ENCODE measurements around the gene SP3. TPM values are rescaled to one million over a fixed set of nuclear protein-coding genes. Genes with fewer than 3 reads are reported as not detected.
A peak's percentile ranks its signal among the peaks of the same experiment; 100 is the strongest.

The SP3 gene
- total and polyA plus RNA-seq, 4 donors: 45.9 to 153 (median 94.6) TPM

GRCh38 chr2:173978447-173978846 is 13.3 kb upstream of the SP3 start:
- Histone ChIP-seq H3K4me3 (ENCODE audit: low read depth, low read length) (no peak overlapping the region), H3K9me3 (ENCODE audit: control insufficient read depth, insufficient read depth, low read length) (no peaks in the 10 kb centered on the region), H3K27me3 (ENCODE audit: control insufficient read depth, insufficient read depth, low read length) (no peaks in the 10 kb centered on the region), H3K4me1 (ENCODE audit: control insufficient read depth, insufficient read depth, low read length) (peaks cover 6% of the 10 kb centered on the region), H3K27ac (ENCODE audit: low read depth, low read length) (no peak overlapping the region), H3K36me3 (ENCODE audit: control insufficient read depth, insufficient read depth, low read length) (no peaks in the 10 kb centered on the region)
- WGBS (ENCODE audit: insufficient coverage): no CpG with 5 or more reads among the region's 1 CpG
- DNase-seq (ENCODE audit: low read depth in 4 of 6, low spot score in 6 of 6): no peak

GRCh38 chr2:173972636-173973035 is 7.5 kb upstream of the SP3 start:
- Histone ChIP-seq H3K27me3 (ENCODE audit: control insufficient read depth, insufficient read depth, low read length) (no peaks in the 10 kb centered on the region), H3K9me3 (ENCODE audit: control insufficient read depth, insufficient read depth, low read length) (no peaks in the 10 kb centered on the region), H3K4me1 (ENCODE audit: control insufficient read depth, insufficient read depth, low read length) (no peaks in the 10 kb centered on the region), H3K36me3 (ENCODE audit: control insufficient read depth, insufficient read depth, low read length) (no peaks in the 10 kb centered on the region), H3K4me3 (ENCODE audit: low read depth, low read length) (no peak overlapping the region), H3K27ac (ENCODE audit: low read depth, low read length) (no peak overlapping the region)
- no peak for DNase-seq (ENCODE audit: low read depth in 4 of 6, low spot score in 6 of 6)
- no CpG with 5 or more reads among the region's 3 CpGs for WGBS (ENCODE audit: insufficient coverage)

GRCh38 chr2:173972165-173972564 is 7.0 kb upstream of the SP3 start:
- no peak for DNase-seq (ENCODE audit: low read depth in 4 of 6, low spot score in 6 of 6)
- no peaks in the 10 kb centered on the region for H3K4me1 ChIP-seq (ENCODE audit: control insufficient read depth, insufficient read depth, low read length)
- no peak overlapping the region for H3K27ac ChIP-seq (ENCODE audit: low read depth, low read length)
- no peaks in the 10 kb centered on the region for H3K27me3 ChIP-seq (ENCODE audit: control insufficient read depth, insufficient read depth, low read length)
- no peak overlapping the region for H3K4me3 ChIP-seq (ENCODE audit: low read depth, low read length)
- H3K9me3 ChIP-seq (ENCODE audit: control insufficient read depth, insufficient read depth, low read length): no peaks in the 10 kb centered on the region
- H3K36me3 ChIP-seq (ENCODE audit: control insufficient read depth, insufficient read depth, low read length): no peaks in the 10 kb centered on the region
- 77% methylated on average over 1 of the region's 2 CpGs for WGBS (ENCODE audit: insufficient coverage)

GRCh38 chr2:173970516-173970924 is 5.3 kb upstream of the SP3 start:
- H3K4me3 ChIP-seq (ENCODE audit: low read depth, low read length): no peak overlapping the region
- H3K9me3 ChIP-seq (ENCODE audit: control insufficient read depth, insufficient read depth, low read length): no peaks in the 10 kb centered on the region
- no peaks in the 10 kb centered on the region for H3K4me1 ChIP-seq (ENCODE audit: control insufficient read depth, insufficient read depth, low read length)
- no peaks in the 10 kb centered on the region for H3K27me3 ChIP-seq (ENCODE audit: control insufficient read depth, insufficient read depth, low read length)
- no peak for DNase-seq (ENCODE audit: low read depth in 4 of 6, low spot score in 6 of 6)
- H3K36me3 ChIP-seq (ENCODE audit: control insufficient read depth, insufficient read depth, low read length): no peaks in the 10 kb centered on the region
- no peak overlapping the region for H3K27ac ChIP-seq (ENCODE audit: low read depth, low read length)

- Histone ChIP-seq H3K4me3 (ENCODE audit: low read depth, low read length) (no peak overlapping the region), H3K9me3 (ENCODE audit: control insufficient read depth, insufficient read depth, low read length) (no peaks in the 10 kb centered on the region), H3K36me3 (ENCODE audit: control insufficient read depth, insufficient read depth, low read length) (no peaks in the 10 kb centered on the region), H3K4me1 (ENCODE audit: control insufficient read depth, insufficient read depth, low read length) (no peaks in the 10 kb centered on the region), H3K27ac (ENCODE audit: low read depth, low read length) (no peak overlapping the region), H3K27me3 (ENCODE audit: control insufficient read depth, insufficient read depth, low read length) (no peaks in the 10 kb centered on the region)
- DNase-seq (ENCODE audit: low read depth in 4 of 6, low spot score in 6 of 6): no peak
- no CpG with 5 or more reads among the region's 1 CpG for WGBS (ENCODE audit: insufficient coverage)
Observed at GRCh38 chr2:173969886-173970285, 4.7 kb upstream of the SP3 start.

GRCh38 chr2:173968551-173968950 is 3.4 kb upstream of the SP3 start:
- no peaks in the 10 kb centered on the region for H3K36me3 ChIP-seq (ENCODE audit: control insufficient read depth, insufficient read depth, low read length)
- 71% methylated on average over 1 of the region's 6 CpGs for WGBS (ENCODE audit: insufficient coverage)
- H3K27ac ChIP-seq (ENCODE audit: low read depth, low read length): no peak overlapping the region
- H3K4me1 ChIP-seq (ENCODE audit: control insufficient read depth, insufficient read depth, low read length): no peaks in the 10 kb centered on the region
- H3K4me3 ChIP-seq (ENCODE audit: low read depth, low read length): no peak overlapping the region
- H3K9me3 ChIP-seq (ENCODE audit: control insufficient read depth, insufficient read depth, low read length): no peaks in the 10 kb centered on the region
- H3K27me3 ChIP-seq (ENCODE audit: control insufficient read depth, insufficient read depth, low read length): no peaks in the 10 kb centered on the region
- no peak for DNase-seq (ENCODE audit: low read depth in 4 of 6, low spot score in 6 of 6)

- Histone ChIP-seq H3K4me1 (ENCODE audit: control insufficient read depth, insufficient read depth, low read length) (no peaks in the 10 kb centered on the region), H3K4me3 (ENCODE audit: low read depth, low read length) (peak overlapping the region; percentile 84), H3K36me3 (ENCODE audit: control insufficient read depth, insufficient read depth, low read length) (no peaks in the 10 kb centered on the region), H3K9me3 (ENCODE audit: control insufficient read depth, insufficient read depth, low read length) (no peaks in the 10 kb centered on the region), H3K27me3 (ENCODE audit: control insufficient read depth, insufficient read depth, low read length) (no peaks in the 10 kb centered on the region), H3K27ac (ENCODE audit: low read depth, low read length) (peak overlapping the region; percentile 99)
- WGBS (ENCODE audit: insufficient coverage): 83% methylated on average over 1 of the region's 8 CpGs
- DNase-seq (ENCODE audit: low read depth in 4 of 6, low spot score in 6 of 6): no peak
Observed at GRCh38 chr2:173966274-173967098, 1.3 kb upstream of the SP3 start.

GRCh38 chr2:173964565-173965371 is 405 bp downstream of the SP3 start:
- no peaks in the 10 kb centered on the region for H3K27me3 ChIP-seq (ENCODE audit: control insufficient read depth, insufficient read depth, low read length)
- under 1% methylated on average over 50 of the region's 84 CpGs for WGBS (ENCODE audit: insufficient coverage)

GRCh38 chr2:173963817-173964564 is 1.2 kb downstream of the SP3 start:
- Histone ChIP-seq H3K4me1 (ENCODE audit: control insufficient read depth, insufficient read depth, low read length) (peaks cover 3% of the 10 kb centered on the region), H3K4me3 (ENCODE audit: low read depth, low read length) (peak overlapping the region; percentile 84), H3K36me3 (ENCODE audit: control insufficient read depth, insufficient read depth, low read length) (no peaks in the 10 kb centered on the region), H3K27me3 (ENCODE audit: control insufficient read depth, insufficient read depth, low read length) (no peaks in the 10 kb centered on the region), H3K27ac (ENCODE audit: low read depth, low read length) (peak overlapping the region; percentile 99), H3K9me3 (ENCODE audit: control insufficient read depth, insufficient read depth, low read length) (no peaks in the 10 kb centered on the region)
- 0% methylated on average over 67 of the region's 87 CpGs for WGBS (ENCODE audit: insufficient coverage)
- DNase-seq (ENCODE audit: low read depth in 4 of 6, low spot score in 6 of 6): peak in 5 of 6 donors; percentile 58 to 95 (median 80)

More at GRCh38 chr2:173964565-173965371, 405 bp downstream of the SP3 start:
- no peaks in the 10 kb centered on the region for H3K36me3 ChIP-seq (ENCODE audit: control insufficient read depth, insufficient read depth, low read length)
- peak overlapping the region; percentile 99 for H3K27ac ChIP-seq (ENCODE audit: low read depth, low read length)
- H3K4me1 ChIP-seq (ENCODE audit: control insufficient read depth, insufficient read depth, low read length): no peaks in the 10 kb centered on the region
- peak overlapping the region; percentile 84 for H3K4me3 ChIP-seq (ENCODE audit: low read depth, low read length)
- peak; percentile 54 to 97 (median 73) for DNase-seq (ENCODE audit: low read depth in 4 of 6, low spot score in 6 of 6)
- no peaks in the 10 kb centered on the region for H3K9me3 ChIP-seq (ENCODE audit: control insufficient read depth, insufficient read depth, low read length)

Data from spinal cord (tissue), 10 donors.